Activated CD4-positive, alpha-beta T cell treated with anti-CD3 and anti-CD28 coated beads, Interleukin-2, amount 50 U/mL, for 4 hours (primary cell): ENCODE results near the gene CATSPERZ.
"Not testable (repeated sequence)": the region's sequence is repeated elsewhere in the genome, so short reads cannot be mapped to it uniquely, and the experiment has no call there.

Experiments used
- DNase-seq, 2 experiments: peaks; one replicate each; pipeline ENCODE4 v3.0.0-alpha.2; 2020

CATSPERZ gene

GRCh38 chr11:64321026-64321425 lies 20.9 kb downstream of the CATSPERZ start:
- no peak for DNase-seq

DNA sequence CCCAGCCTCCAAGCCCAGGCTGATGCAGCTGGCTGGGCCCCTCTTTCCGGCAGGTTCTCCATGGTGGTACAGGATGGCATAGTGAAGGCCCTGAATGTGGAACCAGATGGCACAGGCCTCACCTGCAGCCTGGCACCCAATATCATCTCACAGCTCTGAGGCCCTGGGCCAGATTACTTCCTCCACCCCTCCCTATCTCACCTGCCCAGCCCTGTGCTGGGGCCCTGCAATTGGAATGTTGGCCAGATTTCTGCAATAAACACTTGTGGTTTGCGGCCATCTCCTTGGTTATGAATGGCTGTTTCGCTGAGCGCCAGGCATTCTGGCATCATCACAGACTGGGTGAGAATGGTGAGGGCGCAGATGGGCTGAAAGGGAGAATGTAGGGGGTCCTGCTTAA lies 21.4 kb downstream of the CATSPERZ start:
- DNase-seq, result no peak

DNA sequence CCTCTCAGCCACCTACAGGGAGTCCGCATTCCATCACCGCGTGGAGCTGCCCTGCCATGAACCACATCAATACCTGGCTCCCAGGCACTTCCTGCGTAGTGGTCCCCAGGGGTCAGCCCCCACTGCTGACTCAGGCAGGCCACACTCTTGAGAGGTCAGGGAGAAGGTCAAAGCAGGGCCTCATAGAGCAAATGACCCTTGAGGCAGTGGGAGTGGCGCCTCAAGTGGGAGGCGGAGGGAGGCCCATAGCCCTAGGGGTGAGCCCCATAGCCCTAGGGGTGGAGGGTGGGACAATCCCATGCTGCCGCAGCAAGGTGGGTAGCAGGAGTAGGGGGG lies 22.7 kb downstream of the CATSPERZ start:
- no peak for DNase-seq

DNA sequence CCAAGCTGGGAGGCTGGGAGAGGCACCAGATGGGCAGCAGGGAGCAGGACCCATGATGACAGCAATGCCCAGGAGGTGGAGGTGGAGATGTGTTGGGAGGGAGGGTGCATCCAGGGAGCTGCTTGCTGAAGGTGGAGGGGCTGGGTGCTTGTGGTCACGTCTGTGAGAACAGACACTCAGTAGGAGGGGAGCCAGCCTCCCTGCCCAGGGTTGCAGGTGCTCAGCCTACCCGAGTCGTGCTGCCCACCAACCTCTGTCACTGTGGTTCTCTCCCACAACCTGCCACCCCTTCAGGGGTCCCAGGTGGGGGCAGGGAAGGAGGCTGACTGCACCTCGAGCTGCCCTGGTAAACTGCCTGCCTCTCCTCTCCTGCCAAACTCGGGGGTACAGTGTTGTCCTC lies 23.2 kb downstream of the CATSPERZ start:
- no peak for DNase-seq

GRCh38 chr11:64323984-64324383 lies 23.8 kb downstream of the CATSPERZ start:
- DNase-seq, result not testable (repeated sequence)

GRCh38 chr11:64324692-64325469 lies 24.7 kb downstream of the CATSPERZ start:
- DNase-seq, result no peak

GRCh38 chr11:64327375-64327774 lies 27.2 kb downstream of the CATSPERZ start:
- no peak for DNase-seq

DNA sequence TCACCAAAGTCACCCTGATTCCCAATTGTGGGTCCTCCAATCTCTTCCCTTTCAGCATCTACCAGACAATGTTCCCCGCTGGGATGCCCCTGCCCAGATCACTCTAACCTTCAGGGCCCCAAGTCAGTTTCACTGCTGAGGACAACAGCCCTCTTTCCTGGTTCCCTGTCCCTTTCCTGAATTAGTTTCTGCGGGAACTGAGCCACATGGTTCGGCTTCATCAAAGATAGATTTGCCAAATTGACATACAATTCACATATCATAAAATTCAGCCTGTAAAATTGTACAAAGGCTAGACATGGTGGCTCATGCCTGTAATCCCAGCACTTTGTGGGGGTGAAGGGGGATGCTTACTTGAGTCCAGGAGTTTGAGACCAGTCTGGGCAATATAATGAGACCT lies 27.8 kb downstream of the CATSPERZ start:
- DNase-seq, result no peak

DNA sequence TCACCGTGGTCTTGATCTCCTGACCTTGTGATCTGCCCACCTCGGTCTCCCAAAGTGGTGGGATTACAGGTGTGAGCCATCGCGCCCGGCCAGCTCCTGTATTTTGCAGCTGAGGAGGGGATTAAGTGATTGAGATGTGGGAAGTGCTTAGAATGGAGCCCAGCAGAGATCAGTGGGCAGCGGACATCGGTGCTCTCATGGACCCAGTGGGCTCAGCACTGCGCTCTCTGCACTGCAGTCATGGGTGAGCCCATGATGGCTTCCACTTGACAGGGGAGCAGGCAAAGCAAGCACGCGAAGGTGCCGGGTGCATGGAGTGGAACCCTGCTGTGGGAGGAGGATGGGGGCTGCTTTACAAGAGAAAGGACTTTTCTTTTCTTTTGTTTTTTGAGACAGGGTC lies 30.7 kb downstream of the CATSPERZ start:
- no peak for DNase-seq

DNA sequence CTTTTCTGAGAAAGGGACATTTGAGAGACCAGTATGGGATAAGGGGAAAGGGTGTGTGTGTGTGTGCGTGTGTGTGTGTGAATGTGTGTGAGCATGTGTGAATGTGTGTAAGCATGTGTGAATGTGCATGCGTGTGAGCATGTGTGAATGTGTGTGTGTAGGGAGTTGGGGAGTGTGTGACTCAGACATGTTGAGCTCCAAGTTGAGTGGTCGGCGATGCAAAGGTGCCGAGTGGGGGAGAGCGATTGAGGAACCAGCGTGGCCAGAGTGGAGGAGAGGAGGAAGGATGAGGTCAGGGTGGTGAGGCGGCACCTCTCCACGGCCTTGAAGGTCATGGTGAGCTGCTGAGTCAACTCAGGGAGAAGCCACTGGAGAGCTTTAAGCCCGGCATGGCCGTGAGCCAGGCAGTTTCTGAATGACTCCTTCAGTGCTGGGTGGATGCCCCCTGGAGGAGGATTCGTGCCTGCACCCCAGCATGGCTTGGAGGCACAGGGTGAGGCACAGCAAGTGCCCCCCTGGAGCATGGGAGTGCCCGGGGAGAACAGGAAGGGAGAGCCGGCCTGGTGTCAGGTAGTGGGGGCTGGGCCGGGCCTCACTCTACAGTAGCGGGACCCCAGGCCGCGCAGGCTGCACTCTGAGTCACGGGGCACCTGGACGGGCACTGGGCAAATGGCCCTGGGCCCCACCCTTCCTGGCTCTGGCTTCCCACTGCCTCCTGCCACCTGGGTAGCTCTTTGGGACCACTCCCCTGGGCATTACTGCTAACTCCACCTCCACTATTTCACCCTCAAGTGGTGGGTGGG lies 31.6 kb downstream of the CATSPERZ start:
- DNase-seq, result peak; percentile 62

GRCh38 chr11:64333556-64333955 lies 33.4 kb downstream of the CATSPERZ start:
- DNase-seq, result no peak

- DNase-seq, result no peak
Measured at GRCh38 chr11:64334764-64335735, 34.9 kb downstream of the CATSPERZ start.

GRCh38 chr11:64337538-64338249 lies 37.5 kb downstream of the CATSPERZ start:
- DNase-seq, result no peak

DNA sequence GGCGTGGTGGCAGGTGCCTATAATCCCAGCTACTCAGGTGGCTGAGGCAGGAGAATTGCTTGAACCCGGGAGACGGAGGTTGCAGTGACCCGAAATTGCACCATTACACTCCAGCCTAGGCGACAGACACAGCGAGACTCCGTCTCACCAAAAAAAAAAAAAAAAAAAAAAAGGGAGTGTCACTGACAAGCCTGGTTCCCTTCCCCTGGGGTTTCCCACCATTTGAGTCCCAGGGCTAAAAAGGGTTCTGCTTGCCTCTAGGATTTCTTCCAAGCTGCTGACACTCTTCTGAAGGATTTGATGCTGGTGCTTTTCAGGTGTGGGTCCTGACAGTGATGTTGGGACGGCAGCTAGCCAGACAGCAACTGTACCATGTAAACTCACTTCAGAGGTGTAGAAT lies 38.6 kb downstream of the CATSPERZ start:
- DNase-seq, result no peak

GRCh38 chr11:64339286-64339685 lies 39.1 kb downstream of the CATSPERZ start:
- DNase-seq, result no peak

DNA sequence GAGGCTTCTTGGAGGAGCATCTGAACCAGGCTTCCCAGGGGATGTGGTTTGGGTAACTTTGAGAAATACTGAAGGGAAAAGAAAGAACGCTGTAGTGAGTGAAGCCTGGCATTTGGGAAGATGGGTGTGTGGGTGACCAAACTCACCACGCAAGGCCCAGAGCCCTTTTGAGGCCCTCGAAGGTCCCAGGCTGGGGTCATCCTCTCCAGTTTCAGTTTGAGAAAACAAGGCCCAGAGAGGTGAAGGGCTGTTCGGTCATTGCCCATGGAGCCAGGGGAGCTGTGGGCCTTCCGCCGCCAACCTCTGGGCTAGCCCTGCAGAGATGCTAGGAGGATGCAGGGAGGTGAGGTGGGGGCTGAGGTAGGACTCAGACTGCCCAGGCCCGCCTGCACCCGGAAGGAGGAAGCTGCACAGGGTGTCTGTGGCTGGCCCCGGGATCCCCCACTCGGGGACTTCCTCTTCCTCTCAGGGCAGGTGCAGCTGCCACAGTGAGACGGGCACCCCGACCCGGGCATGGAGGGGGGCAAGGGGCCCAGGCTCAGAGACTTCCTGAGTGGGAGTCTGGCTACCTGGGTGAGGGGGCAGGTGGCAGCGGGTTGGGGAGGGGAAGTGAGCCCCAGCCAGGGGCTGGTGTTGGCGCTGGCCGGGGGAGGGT lies 39.7 kb downstream of the CATSPERZ start, which contains the start of gene CCDC88B:
Gene CCDC88B (plus strand): TSS at position 451 of the 655 bp plus-strand sequence. CDS start 63 bp downstream, at position 514.
- peak; percentile 75 to 77 for DNase-seq

- peak; percentile 68 to 69 for DNase-seq
Measured at GRCh38 chr11:64340671-64341335, 40.6 kb downstream of the CATSPERZ start.

DNA sequence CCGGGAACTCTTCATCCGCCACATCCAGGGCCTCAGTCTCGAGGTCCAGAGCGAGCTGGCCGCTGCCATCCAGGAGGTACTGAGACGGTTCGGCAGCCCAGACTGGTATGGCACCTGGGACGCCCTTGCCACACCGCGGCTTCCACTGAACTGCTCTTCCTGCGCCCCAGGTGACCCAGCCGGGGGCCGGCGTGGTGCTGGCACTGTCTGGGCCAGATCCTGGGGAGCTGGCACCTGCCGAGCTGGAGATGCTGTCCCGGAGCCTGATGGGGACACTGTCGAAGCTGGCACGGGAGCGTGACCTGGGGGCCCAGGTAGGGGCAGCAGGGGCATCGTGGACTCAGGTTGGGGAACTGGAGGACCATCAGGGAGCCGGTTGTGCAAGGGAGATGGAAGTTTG lies 41.3 kb downstream of the CATSPERZ start:
- no peak for DNase-seq

DNA sequence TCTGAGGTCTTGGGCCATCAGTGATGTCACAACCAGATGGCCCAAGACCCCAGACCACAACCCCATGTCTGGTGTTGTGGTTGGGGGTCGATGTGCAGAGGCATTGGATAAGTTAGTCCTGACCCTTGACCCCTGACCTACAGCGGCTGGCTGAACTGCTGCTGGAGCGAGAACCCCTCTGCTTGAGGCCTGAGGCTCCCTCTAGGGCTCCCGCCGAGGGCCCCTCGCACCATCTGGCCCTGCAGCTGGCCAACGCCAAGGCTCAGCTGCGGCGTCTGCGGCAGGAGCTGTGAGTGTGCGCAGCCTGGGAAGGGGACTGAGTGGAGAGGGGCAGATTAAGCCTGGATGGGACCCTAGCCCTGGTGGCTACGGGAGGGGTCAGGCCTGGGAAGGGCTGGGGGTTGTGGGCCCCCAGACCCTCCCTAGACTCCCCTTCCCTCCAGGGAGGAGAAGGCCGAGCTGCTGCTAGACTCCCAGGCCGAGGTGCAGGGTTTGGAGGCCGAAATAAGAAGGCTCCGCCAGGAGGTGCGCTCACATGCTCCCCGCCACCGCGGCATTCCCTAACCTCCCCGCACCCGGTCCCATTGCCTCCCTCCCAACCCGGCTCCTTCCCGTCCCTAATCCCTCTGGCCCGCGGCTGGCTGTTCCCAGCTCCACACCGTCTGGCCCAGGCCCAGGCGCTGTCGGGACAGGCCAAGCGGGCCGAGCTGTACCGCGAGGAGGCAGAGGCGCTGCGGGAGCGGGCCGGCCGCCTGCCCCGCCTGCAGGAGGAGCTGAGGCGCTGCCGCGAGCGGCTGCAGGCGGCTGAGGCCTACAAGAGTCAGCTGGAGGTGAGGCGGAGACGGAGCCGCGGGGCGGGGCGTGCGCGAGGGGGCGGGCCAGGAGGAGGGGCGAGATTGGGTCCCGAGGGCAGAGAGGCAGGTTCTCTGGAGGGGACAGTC lies 42.0 kb downstream of the CATSPERZ start:
- peak; percentile 88 to 91 for DNase-seq
